Type B pancreatic cell (in vitro differentiated cells): Measurements from ENCODE around the gene RFX8. TPM values are rescaled to one million over a fixed set of nuclear protein-coding genes. Genes with fewer than 3 reads are reported as not detected.

ENCODE experiments used
- DNase-seq: peaks from one replicate; pipeline ENCODE4 v3.0.0; 2021; ENCODE audit warnings: mixed read lengths; ENCODE audit not compliant: unreplicated experiment; ENCODE audit errors: extremely low spot score
- H3K27ac Mint-ChIP-seq: 2 replicates; pipeline ENCODE4 v1.8.0; 2021; ENCODE audit warnings: mild to moderate bottlenecking, mixed read lengths
- H3K27me3 Mint-ChIP-seq: 2 replicates; pipeline ENCODE4 v1.8.0; 2021; ENCODE audit warnings: mixed read lengths
- H3K36me3 Mint-ChIP-seq: 2 replicates; pipeline ENCODE4 v1.8.0; 2021; ENCODE audit warnings: mixed read lengths
- H3K4me1 Mint-ChIP-seq: one replicate; pipeline ENCODE4 v1.8.0; 2021; ENCODE audit warnings: mixed read lengths; ENCODE audit not compliant: unreplicated experiment
- H3K4me3 Mint-ChIP-seq: 2 replicates; pipeline ENCODE4 v1.8.0; 2021; ENCODE audit warnings: mild to moderate bottlenecking, mixed read lengths
- H3K9me3 Mint-ChIP-seq: 2 replicates; pipeline ENCODE4 v1.8.0; 2021; ENCODE audit warnings: mixed read lengths
- total RNA-seq: library from RNA; stranded (reverse); gene quantifications from 2 replicates; pipeline ENCODE4 v1.2.1, GENCODE V29; 2021; ENCODE audit warnings: low replicate concordance
- TF ChIP-seq, protein P1 (sequence below): fragments of 200-600 bp; sonication (generic); conservative IDR thresholded peaks from 2 replicates; pipeline ENCODE4 v1.5.0; 2021; ENCODE audit warnings: antibody characterized with exemption, mild to moderate bottlenecking

The RFX8 gene
- total RNA-seq, 1 donor from 2014 or later = 1.1 TPM

DNA sequence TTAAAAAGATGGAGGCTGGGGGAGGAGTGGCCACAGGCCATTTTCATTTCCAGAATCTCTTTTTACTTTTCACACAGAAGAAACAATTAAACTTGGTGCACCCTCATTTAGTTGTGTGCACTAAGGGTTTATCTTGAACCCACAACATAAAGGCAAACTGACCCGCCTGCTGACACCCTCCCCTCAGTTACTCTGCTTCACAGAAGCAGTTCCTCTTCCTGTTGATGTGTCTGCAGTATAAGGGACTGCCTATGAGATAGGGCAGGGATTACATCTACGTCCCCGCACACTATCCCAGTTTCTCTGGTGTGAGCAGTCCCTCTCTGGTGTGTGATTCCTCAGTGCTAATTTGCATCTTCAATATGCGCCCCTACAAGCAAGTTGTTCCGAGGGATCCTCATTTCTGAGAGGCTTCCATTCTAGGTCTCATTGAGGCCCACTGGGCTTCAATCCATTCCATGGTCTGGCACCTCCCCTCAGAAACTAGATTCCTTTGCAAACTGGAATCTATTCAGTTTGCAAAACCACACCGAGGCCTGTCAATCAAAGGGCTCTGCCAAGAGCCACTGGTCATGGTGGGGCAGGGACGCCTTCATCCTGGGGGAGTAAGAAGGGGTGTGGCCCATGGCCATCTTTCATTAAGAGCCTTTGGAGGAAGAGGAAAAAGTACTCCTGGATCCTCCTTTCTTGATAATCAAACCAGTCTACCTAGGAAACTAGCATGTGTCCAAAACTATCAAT is 99.9 kb downstream of the RFX8 start:
- peaks cover 28% of the 10 kb centered on the region for H3K27me3 Mint-ChIP-seq
- H3K36me3 Mint-ChIP-seq = no peaks in the 10 kb centered on the region
- H3K27ac Mint-ChIP-seq = no peak overlapping the region
- H3K4me3 Mint-ChIP-seq = no peak overlapping the region
- TF ChIP-seq, protein P1, sequence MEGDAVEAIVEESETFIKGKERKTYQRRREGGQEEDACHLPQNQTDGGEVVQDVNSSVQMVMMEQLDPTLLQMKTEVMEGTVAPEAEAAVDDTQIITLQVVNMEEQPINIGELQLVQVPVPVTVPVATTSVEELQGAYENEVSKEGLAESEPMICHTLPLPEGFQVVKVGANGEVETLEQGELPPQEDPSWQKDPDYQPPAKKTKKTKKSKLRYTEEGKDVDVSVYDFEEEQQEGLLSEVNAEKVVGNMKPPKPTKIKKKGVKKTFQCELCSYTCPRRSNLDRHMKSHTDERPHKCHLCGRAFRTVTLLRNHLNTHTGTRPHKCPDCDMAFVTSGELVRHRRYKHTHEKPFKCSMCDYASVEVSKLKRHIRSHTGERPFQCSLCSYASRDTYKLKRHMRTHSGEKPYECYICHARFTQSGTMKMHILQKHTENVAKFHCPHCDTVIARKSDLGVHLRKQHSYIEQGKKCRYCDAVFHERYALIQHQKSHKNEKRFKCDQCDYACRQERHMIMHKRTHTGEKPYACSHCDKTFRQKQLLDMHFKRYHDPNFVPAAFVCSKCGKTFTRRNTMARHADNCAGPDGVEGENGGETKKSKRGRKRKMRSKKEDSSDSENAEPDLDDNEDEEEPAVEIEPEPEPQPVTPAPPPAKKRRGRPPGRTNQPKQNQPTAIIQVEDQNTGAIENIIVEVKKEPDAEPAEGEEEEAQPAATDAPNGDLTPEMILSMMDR = no peak
- H3K9me3 Mint-ChIP-seq = peaks cover 4% of the 10 kb centered on the region
- H3K4me1 Mint-ChIP-seq = no peaks in the 10 kb centered on the region
- DNase-seq = no peak

DNA sequence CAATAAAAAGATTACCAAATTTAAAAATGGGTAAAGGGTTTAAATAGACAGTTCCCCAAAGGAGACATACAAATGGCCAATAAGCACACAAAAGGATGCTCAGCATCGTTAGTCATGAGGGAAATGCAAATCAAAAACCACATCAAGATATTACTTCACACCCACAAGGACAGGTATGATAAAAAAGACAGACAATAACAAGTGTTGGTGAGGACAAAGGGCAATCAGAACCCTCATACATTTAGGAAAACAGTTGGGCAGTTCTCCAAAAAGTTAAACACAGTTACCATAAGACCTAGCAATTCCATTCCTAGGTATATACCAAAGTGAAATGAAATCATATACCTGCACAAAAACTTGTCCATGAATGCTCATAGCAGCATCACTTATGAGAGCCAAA is 102.1 kb downstream of the RFX8 start:
- TF ChIP-seq, protein P1 = no peak
- Mint-ChIP-seq H3K9me3 (peaks cover 4% of the 10 kb centered on the region), H3K4me3 (no peak overlapping the region), H3K27ac (no peak overlapping the region), H3K36me3 (no peaks in the 10 kb centered on the region), H3K4me1 (no peaks in the 10 kb centered on the region), H3K27me3 (peaks cover 20% of the 10 kb centered on the region)
- no peak for DNase-seq

DNA sequence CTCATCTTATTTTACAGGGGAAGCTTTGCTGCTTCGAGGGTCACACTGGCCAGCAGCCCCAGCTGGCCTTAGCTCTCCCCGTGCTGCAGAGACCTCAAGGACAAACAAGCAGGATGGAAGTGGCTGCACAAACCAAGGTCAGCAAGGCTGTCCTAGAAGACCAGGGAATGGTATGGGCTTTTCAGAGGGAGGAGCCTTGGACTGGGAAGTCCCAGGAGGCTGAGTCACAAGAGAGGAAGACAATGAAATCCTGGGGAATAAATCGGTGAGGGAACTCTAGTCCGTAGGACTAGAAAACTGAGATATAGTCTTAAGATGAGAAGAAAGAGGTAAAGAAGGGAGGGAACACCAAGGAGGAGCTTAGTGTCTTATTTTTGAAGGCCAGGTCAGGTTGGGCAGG is 103.3 kb downstream of the RFX8 start:
- no peaks in the 10 kb centered on the region for H3K4me1 Mint-ChIP-seq
- H3K27me3 Mint-ChIP-seq = peaks cover 20% of the 10 kb centered on the region
- no peak overlapping the region for H3K4me3 Mint-ChIP-seq
- DNase-seq = no peak
- no peak overlapping the region for H3K27ac Mint-ChIP-seq
- peaks cover 4% of the 10 kb centered on the region for H3K9me3 Mint-ChIP-seq
- no peaks in the 10 kb centered on the region for H3K36me3 Mint-ChIP-seq
- TF ChIP-seq, protein P1 = no peak

DNA sequence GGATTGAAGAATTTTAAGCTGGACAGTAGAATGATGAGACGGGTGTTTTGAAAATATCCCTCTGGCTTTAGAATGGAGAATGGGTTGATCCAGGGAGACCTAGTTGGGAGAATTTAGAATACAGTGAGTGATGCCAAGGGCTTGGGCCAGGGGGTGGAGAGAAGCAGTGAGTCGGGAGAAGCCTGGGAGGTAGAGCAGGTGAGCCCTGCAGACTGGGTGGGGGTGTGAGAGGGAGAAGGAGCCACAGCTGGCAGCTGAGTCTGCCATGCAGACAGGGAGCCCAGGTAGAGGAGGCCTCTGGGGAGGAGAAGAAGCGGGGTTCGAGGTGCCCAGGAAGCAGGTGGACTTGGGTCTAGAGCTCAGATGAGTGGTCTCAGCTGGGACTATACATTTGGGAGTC is 105.8 kb downstream of the RFX8 start:
- Mint-ChIP-seq H3K27me3 (peaks cover 23% of the 10 kb centered on the region), H3K36me3 (no peaks in the 10 kb centered on the region), H3K4me3 (no peak overlapping the region), H3K27ac (no peak overlapping the region), H3K4me1 (no peaks in the 10 kb centered on the region), H3K9me3 (peaks cover 4% of the 10 kb centered on the region)
- DNase-seq = no peak
- TF ChIP-seq, protein P1 = no peak

DNA sequence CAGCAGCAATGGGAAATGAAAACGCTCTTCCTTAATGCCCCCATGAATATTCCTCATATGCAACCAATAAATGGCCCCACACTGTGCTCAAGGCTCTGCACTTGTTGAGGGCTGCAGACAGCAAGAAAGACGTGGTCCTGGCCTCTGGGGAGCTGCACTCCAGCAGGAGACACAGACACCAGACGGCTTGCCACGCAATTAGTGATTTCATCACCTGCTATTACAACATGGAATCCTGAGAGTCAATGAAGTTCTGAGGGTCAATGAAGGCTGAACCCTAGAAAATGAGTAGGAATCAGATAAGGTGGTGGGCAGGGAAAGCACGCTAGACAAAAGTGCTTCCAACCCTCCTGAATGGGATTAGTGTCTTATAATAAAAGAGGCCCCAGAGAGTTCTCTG is 106.5 kb downstream of the RFX8 start:
- no peak overlapping the region for H3K4me3 Mint-ChIP-seq
- peaks cover 4% of the 10 kb centered on the region for H3K9me3 Mint-ChIP-seq
- peaks cover 23% of the 10 kb centered on the region for H3K27me3 Mint-ChIP-seq
- TF ChIP-seq, protein P1 = no peak
- no peak for DNase-seq
- no peaks in the 10 kb centered on the region for H3K4me1 Mint-ChIP-seq
- no peak overlapping the region for H3K27ac Mint-ChIP-seq
- H3K36me3 Mint-ChIP-seq = no peaks in the 10 kb centered on the region

DNA sequence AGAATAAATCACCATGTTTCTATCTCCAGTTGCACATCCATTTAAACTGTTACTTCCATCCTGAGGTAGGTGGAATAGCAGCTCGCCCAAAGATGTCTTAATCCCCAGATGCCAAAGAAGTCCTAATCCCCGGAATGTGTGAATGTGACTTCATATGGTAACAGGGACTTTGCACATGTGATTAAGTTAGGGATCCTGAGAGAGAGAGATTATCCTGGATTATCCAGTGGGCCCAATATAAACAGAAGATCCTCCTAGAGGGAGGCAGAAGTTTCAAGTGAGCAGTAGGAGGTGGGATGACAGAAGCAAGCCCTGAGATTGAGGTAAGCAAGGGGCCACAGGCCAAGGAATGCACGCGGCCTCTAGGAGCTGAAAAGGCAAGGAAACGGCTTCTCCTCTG is 107.4 kb downstream of the RFX8 start:
- TF ChIP-seq, protein P1 = no peak
- Mint-ChIP-seq H3K27me3 (peaks cover 20% of the 10 kb centered on the region), H3K36me3 (no peaks in the 10 kb centered on the region), H3K4me3 (no peak overlapping the region), H3K4me1 (peaks cover 2% of the 10 kb centered on the region), H3K27ac (no peak overlapping the region), H3K9me3 (no peaks in the 10 kb centered on the region)
- no peak for DNase-seq
